HepG2 (cell line): ENCODE measurements around the gene RNF6. TPM values are rescaled to one million over a fixed set of nuclear protein-coding genes. Genes with fewer than 3 reads are reported as not detected.

Source experiments
- ATAD3A ChIP-seq: sonication (generic); formaldehyde crosslinking; IDR thresholded peaks from 2 replicates; pipeline ENCODE4 v1.4.0; 2020; ENCODE audit warnings: missing genetic modification reagents
- DNMT1 ChIP-seq: sonication (generic); formaldehyde crosslinking; IDR thresholded peaks from 2 replicates; pipeline ENCODE4 v1.5.1; 2020; ENCODE audit warnings: mild to moderate bottlenecking, missing genetic modification reagents
- HDAC2 ChIP-seq: sonication (generic); formaldehyde crosslinking; IDR thresholded peaks from 2 replicates; pipeline ENCODE4 v1.4.0; 2020; ENCODE audit warnings: missing genetic modification reagents
- HOXA3 ChIP-seq: sonication (generic); formaldehyde crosslinking; IDR thresholded peaks from 2 replicates; pipeline ENCODE4 v1.5.0; 2020; ENCODE audit warnings: missing genetic modification reagents
- MIER2 ChIP-seq: IDR thresholded peaks from 2 replicates; pipeline ENCODE4 v1.6.1; 2016; ENCODE audit warnings: missing biosample characterization, missing genetic modification reagents
- MXD4 ChIP-seq: IDR thresholded peaks from 2 replicates; pipeline ENCODE4 v1.6.1; 2016; ENCODE audit warnings: mild to moderate bottlenecking, missing biosample characterization, missing genetic modification reagents
- NFE2 ChIP-seq: sonication (generic); formaldehyde crosslinking; IDR thresholded peaks from 2 replicates; pipeline ENCODE4 v1.4.0; 2020; ENCODE audit warnings: missing genetic modification reagents
- SETDB1 ChIP-seq: sonication (generic); formaldehyde crosslinking; IDR thresholded peaks from 2 replicates; pipeline ENCODE4 v1.5.1; 2020; ENCODE audit warnings: missing genetic modification reagents, mild to moderate bottlenecking, borderline replicate concordance
- SMAD9 ChIP-seq: sonication (generic); formaldehyde crosslinking; IDR thresholded peaks from 2 replicates; pipeline ENCODE4 v1.5.1; 2020; ENCODE audit warnings: mild to moderate bottlenecking, missing genetic modification reagents
- TEAD2 ChIP-seq: sonication (generic); formaldehyde crosslinking; IDR thresholded peaks from 2 replicates; pipeline ENCODE4 v1.9.0; 2021; ENCODE audit warnings: missing genetic modification reagents
- ZNF180 ChIP-seq: sonication (generic); formaldehyde crosslinking; IDR thresholded peaks from 2 replicates; pipeline ENCODE4 v1.4.0; 2020; ENCODE audit warnings: low read depth, missing genetic modification reagents, borderline replicate concordance
- ZNF530 ChIP-seq: sonication (generic); formaldehyde crosslinking; IDR thresholded peaks from 2 replicates; pipeline ENCODE4 v1.5.0; 2020; ENCODE audit warnings: low read depth, mild to moderate bottlenecking, missing genetic modification reagents
- ZNF569 ChIP-seq: sonication (generic); formaldehyde crosslinking; IDR thresholded peaks from 2 replicates; pipeline ENCODE4 v1.5.0; 2020; ENCODE audit warnings: mild to moderate bottlenecking, missing genetic modification reagents, moderate library complexity, borderline replicate concordance
- ZNF678 ChIP-seq: sonication (generic); formaldehyde crosslinking; IDR thresholded peaks from 2 replicates; pipeline ENCODE4 v1.4.0; 2020; ENCODE audit warnings: mild to moderate bottlenecking, missing genetic modification reagents
- polyA plus RNA-seq, 8 experiments: library from polyadenylated mRNA; depleted of rRNA in 3 of 8; stranded (reverse) in 7 of 8; unstranded in 1 of 8; fragments of >200 nt; fragmentation: Illumina TruSeq in 4 of 8; extraction: Trizol in 4 of 8; gene quantifications; 2 replicates each; pipeline versions ENCODE4 v1.2.1 to v1.2.3, GENCODE V29; 2011 to 2016; ENCODE audit warnings: low read depth in 4 of 8, missing spikeins in 1 of 8, mixed read lengths in 1 of 8; ENCODE audit not compliant: insufficient read depth in 1 of 8
- total RNA-seq, 5 experiments: library from RNA; depleted of rRNA; stranded (reverse); fragments of >200 nt; fragmentation: Illumina TruSeq; extraction: Trizol; gene quantifications; 2 replicates each; pipeline ENCODE4 v1.2.3, GENCODE V29; 2016; ENCODE audit warnings: low read depth in 1 of 5
- TF ChIP-seq, protein P1 (sequence below): sonication (generic); formaldehyde crosslinking; IDR thresholded peaks from 2 replicates; pipeline ENCODE4 v1.5.0; 2020; ENCODE audit warnings: missing genetic modification reagents
- TF ChIP-seq, protein P2 (sequence below): IDR thresholded peaks from 2 replicates; pipeline ENCODE4 v1.6.1; 2016; ENCODE audit warnings: low read depth, missing genetic modification reagents, missing compliant biosample characterization
- TF ChIP-seq, protein P3 (sequence below): sonication (generic); formaldehyde crosslinking; IDR thresholded peaks from 2 replicates; pipeline ENCODE4 v1.5.1; 2020; ENCODE audit warnings: missing genetic modification reagents, mild to moderate bottlenecking, borderline replicate concordance
- TF ChIP-seq, protein P4 (sequence below): IDR thresholded peaks from 2 replicates; pipeline ENCODE4 v1.6.1; 2016

Gene RNF6
- total and polyA plus RNA-seq, 2 of the 13 experiments (the other 11 are each of a cell fraction or from before 2014, with no cell fraction given), result 14.6 to 36.8 TPM

DNA sequence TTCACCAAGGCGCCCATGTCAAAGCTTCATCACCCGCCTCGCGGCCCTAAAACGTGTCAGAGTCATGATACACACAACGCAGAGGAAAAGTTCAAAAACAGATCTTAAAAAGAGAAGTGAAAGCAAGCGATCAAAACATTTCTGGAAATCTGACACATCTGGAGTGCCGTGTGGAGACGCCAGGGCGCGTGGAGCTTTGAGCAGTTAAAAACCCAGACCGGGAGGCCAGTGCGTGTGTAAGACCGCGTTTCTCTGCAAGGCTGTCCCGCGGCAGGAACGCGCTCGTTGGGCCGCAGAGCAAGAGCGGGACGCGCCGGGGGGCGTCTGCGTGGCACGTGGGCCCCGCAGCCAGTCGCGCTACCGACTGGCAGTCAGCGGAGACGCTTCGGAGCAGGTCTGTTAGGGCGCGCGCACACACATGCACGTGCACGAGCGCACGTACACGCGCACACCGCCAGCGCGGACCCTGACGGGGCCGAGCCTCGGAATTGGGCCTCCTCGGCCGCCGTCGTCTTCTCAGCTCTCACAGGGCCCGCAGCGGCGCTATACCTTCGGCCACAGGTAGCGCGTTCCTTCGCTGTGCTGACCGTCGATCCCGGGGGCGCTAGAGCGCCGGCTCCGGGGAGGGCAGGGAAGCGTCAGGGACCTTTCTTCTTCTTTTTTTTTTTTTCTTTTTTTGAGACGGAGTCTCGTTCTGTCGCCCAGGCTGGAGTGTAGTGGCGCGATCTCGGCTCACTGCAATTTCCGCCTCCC is 35.8 kb downstream of the RNF6 start (continued):
- TF ChIP-seq SETDB1 (CRISPR knock-in tag) (0 out of 2 replicates have a peak, but pooled peaks have one; percentile 28), ZNF530 (CRISPR knock-in tag) (no peak), SMAD9 (0 out of 2 replicates have a peak, but pooled peaks have one; percentile 26), HDAC2 (peak; percentile 63; the same call in 1 of the 2 replicates), HOXA3 (CRISPR knock-in tag) (peak; percentile 81), ATAD3A (CRISPR knock-in tag) (no peak), MXD4 (peak; percentile 67; the same call in 1 of the 2 replicates), DNMT1 (CRISPR knock-in tag) (peak; percentile 44; the same call in 1 of the 2 replicates), TEAD2 (0 out of 2 replicates have a peak, but pooled peaks have one; percentile 77), ZNF678 (CRISPR knock-in tag) (0 out of 2 replicates have a peak, but pooled peaks have one; percentile 37), ZNF569 (CRISPR knock-in tag) (0 out of 2 replicates have a peak, but pooled peaks have one; percentile 72), ZNF180 (CRISPR knock-in tag) (no peak), MIER2 (CRISPR knock-in tag) (no peak), NFE2 (CRISPR knock-in tag) (no peak)
- TF ChIP-seq, protein P1, sequence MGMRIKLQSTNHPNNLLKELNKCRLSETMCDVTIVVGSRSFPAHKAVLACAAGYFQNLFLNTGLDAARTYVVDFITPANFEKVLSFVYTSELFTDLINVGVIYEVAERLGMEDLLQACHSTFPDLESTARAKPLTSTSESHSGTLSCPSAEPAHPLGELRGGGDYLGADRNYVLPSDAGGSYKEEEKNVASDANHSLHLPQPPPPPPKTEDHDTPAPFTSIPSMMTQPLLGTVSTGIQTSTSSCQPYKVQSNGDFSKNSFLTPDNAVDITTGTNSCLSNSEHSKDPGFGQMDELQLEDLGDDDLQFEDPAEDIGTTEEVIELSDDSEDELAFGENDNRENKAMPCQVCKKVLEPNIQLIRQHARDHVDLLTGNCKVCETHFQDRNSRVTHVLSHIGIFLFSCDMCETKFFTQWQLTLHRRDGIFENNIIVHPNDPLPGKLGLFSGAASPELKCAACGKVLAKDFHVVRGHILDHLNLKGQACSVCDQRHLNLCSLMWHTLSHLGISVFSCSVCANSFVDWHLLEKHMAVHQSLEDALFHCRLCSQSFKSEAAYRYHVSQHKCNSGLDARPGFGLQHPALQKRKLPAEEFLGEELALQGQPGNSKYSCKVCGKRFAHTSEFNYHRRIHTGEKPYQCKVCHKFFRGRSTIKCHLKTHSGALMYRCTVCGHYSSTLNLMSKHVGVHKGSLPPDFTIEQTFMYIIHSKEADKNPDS (CRISPR knock-in tag), result no peak
- TF ChIP-seq, protein P2, sequence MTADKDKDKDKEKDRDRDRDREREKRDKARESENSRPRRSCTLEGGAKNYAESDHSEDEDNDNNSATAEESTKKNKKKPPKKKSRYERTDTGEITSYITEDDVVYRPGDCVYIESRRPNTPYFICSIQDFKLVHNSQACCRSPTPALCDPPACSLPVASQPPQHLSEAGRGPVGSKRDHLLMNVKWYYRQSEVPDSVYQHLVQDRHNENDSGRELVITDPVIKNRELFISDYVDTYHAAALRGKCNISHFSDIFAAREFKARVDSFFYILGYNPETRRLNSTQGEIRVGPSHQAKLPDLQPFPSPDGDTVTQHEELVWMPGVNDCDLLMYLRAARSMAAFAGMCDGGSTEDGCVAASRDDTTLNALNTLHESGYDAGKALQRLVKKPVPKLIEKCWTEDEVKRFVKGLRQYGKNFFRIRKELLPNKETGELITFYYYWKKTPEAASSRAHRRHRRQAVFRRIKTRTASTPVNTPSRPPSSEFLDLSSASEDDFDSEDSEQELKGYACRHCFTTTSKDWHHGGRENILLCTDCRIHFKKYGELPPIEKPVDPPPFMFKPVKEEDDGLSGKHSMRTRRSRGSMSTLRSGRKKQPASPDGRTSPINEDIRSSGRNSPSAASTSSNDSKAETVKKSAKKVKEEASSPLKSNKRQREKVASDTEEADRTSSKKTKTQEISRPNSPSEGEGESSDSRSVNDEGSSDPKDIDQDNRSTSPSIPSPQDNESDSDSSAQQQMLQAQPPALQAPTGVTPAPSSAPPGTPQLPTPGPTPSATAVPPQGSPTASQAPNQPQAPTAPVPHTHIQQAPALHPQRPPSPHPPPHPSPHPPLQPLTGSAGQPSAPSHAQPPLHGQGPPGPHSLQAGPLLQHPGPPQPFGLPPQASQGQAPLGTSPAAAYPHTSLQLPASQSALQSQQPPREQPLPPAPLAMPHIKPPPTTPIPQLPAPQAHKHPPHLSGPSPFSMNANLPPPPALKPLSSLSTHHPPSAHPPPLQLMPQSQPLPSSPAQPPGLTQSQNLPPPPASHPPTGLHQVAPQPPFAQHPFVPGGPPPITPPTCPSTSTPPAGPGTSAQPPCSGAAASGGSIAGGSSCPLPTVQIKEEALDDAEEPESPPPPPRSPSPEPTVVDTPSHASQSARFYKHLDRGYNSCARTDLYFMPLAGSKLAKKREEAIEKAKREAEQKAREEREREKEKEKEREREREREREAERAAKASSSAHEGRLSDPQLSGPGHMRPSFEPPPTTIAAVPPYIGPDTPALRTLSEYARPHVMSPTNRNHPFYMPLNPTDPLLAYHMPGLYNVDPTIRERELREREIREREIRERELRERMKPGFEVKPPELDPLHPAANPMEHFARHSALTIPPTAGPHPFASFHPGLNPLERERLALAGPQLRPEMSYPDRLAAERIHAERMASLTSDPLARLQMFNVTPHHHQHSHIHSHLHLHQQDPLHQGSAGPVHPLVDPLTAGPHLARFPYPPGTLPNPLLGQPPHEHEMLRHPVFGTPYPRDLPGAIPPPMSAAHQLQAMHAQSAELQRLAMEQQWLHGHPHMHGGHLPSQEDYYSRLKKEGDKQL, result no peak
- TF ChIP-seq, protein P3, sequence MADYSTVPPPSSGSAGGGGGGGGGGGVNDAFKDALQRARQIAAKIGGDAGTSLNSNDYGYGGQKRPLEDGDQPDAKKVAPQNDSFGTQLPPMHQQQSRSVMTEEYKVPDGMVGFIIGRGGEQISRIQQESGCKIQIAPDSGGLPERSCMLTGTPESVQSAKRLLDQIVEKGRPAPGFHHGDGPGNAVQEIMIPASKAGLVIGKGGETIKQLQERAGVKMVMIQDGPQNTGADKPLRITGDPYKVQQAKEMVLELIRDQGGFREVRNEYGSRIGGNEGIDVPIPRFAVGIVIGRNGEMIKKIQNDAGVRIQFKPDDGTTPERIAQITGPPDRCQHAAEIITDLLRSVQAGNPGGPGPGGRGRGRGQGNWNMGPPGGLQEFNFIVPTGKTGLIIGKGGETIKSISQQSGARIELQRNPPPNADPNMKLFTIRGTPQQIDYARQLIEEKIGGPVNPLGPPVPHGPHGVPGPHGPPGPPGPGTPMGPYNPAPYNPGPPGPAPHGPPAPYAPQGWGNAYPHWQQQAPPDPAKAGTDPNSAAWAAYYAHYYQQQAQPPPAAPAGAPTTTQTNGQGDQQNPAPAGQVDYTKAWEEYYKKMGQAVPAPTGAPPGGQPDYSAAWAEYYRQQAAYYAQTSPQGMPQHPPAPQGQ (CRISPR knock-in tag), result no peak
- TF ChIP-seq, protein P4, sequence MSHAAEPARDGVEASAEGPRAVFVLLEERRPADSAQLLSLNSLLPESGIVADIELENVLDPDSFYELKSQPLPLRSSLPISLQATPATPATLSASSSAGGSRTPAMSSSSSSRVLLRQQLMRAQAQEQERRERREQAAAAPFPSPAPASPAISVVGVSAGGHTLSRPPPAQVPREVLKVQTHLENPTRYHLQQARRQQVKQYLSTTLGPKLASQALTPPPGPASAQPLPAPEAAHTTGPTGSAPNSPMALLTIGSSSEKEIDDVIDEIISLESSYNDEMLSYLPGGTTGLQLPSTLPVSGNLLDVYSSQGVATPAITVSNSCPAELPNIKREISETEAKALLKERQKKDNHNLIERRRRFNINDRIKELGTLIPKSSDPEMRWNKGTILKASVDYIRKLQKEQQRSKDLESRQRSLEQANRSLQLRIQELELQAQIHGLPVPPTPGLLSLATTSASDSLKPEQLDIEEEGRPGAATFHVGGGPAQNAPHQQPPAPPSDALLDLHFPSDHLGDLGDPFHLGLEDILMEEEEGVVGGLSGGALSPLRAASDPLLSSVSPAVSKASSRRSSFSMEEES, result peak; percentile 59; the same call in 1 of the 2 replicates
